ENCODE measurements around the gene SVIL.

GRCh38 chr10:29598851-29599311 lies 35.9 kb downstream of the SVIL start:
- TF ChIP-seq, protein P1, sequence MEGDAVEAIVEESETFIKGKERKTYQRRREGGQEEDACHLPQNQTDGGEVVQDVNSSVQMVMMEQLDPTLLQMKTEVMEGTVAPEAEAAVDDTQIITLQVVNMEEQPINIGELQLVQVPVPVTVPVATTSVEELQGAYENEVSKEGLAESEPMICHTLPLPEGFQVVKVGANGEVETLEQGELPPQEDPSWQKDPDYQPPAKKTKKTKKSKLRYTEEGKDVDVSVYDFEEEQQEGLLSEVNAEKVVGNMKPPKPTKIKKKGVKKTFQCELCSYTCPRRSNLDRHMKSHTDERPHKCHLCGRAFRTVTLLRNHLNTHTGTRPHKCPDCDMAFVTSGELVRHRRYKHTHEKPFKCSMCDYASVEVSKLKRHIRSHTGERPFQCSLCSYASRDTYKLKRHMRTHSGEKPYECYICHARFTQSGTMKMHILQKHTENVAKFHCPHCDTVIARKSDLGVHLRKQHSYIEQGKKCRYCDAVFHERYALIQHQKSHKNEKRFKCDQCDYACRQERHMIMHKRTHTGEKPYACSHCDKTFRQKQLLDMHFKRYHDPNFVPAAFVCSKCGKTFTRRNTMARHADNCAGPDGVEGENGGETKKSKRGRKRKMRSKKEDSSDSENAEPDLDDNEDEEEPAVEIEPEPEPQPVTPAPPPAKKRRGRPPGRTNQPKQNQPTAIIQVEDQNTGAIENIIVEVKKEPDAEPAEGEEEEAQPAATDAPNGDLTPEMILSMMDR (IDR thresholded peaks at IDR 0.05) = no peak
- no peak for TF ChIP-seq EZH2 (IDR thresholded peaks at IDR 0.05)
- TF ChIP-seq EZH2phosphoT487 (IDR thresholded peaks at IDR 0.05) = no peak
